HepG2 (cell line): Measurements from ENCODE around the gene ZFAND3. TPM values are rescaled to one million over a fixed set of nuclear protein-coding genes. Genes with fewer than 3 reads are reported as not detected.

ENCODE experiments used
- ATAC-seq: fragments of 200-7000 bp; cut with Tn5 transposase; 3 replicates; pipeline ENCODE4 v1.9.1; 2020; ENCODE audit warnings: mild to moderate bottlenecking, moderate library complexity
- BruUV-seq: library from RNA; stranded (reverse); fragments of 400-500 nt; replicated peaks from 2 replicates; lab custom pipeline; 2021; lab: Mats Ljungman, UMichigan
- CTCF ChIA-PET: fragments of 300-600 bp; formaldehyde crosslinking; extraction: SDS; loops from one replicate; lab custom pipeline; 2021; ENCODE audit warnings: low total read pairs, inconsistent platforms, low intra/inter-chr PET ratio; lab: Yijun Ruan, JAX
- POLR2A ChIA-PET: fragments of 350-600 bp; sonication (Branson Sonifier 250); formaldehyde crosslinking; loops from one replicate; lab custom pipeline; 2020; ENCODE audit warnings: antibody characterized with exemption, inconsistent platforms; lab: Yijun Ruan, JAX
- DNase-seq: peaks from one replicate; pipeline ENCODE4 v3.0.0-alpha.2; 2015; ENCODE audit warnings: low spot score
- FAIRE-seq: peaks from 3 replicates; lab custom pipeline; 2011; peaks lifted over from hg19 to GRCh38; lab: Jason Lieb, UNC
- H2AFZ ChIP-seq: one replicate; pipeline ENCODE4 v1.6.1; 2011; ENCODE audit warnings: low read length, inconsistent platforms
- H3K27ac ChIP-seq: fragments of 300-600 bp; 3 replicates; pipeline ENCODE4 v1.8.0; 2011; ENCODE audit warnings: mixed run types, mild to moderate bottlenecking, mixed read lengths, low read length, inconsistent platforms; ENCODE audit not compliant: insufficient read depth; ENCODE audit errors: extremely low read length
- H3K27me3 ChIP-seq, 2 experiments: fragments of 200-600 bp in 1 of 2; 2 replicates in 1 of 2; 3 replicates in 1 of 2; pipeline versions ENCODE4 v1.6.0 to v1.8.0; 2011; ENCODE audit warnings: low read length in 2 of 2, mild to moderate bottlenecking in 2 of 2, moderate library complexity in 2 of 2, inconsistent platforms in 1 of 2; ENCODE audit not compliant: insufficient read depth in 2 of 2, control insufficient read depth in 1 of 2
- H3K36me3 ChIP-seq, 2 experiments: fragments of 200-600 bp in 1 of 2; replicated peaks in 1 of 2; 2 replicates in 1 of 2; 3 replicates in 1 of 2; pipeline versions ENCODE4 v1.5.1 to v1.8.0; 2011; ENCODE audit warnings: low read length in 2 of 2, inconsistent platforms in 1 of 2; ENCODE audit not compliant: insufficient read depth in 2 of 2, control insufficient read depth in 1 of 2
- H3K4me1 ChIP-seq: 2 replicates; pipeline ENCODE4 v1.5.1; 2012; ENCODE audit warnings: low read length, inconsistent platforms; ENCODE audit not compliant: insufficient read depth
- H3K4me2 ChIP-seq: 2 replicates; pipeline ENCODE4 v1.6.0; 2011; ENCODE audit warnings: low read depth, low read length, inconsistent platforms
- H3K4me3 ChIP-seq, 3 experiments: fragments of 200-600 bp in 1 of 3; sonication (generic), shearing (Covaris generic) in 1 of 3; replicated peaks in 1 of 3; 2 replicates each; pipeline ENCODE4 v1.5.1; 2011 to 2016; ENCODE audit warnings: low read length in 3 of 3, inconsistent platforms in 2 of 3, low read depth in 2 of 3, mild to moderate bottlenecking in 2 of 3, control low read depth in 1 of 3, mixed read lengths in 1 of 3; ENCODE audit not compliant: insufficient read depth in 1 of 3
- H3K79me2 ChIP-seq: one replicate; pipeline ENCODE4 v1.6.1; 2011; ENCODE audit warnings: low read length, inconsistent platforms; ENCODE audit not compliant: insufficient read depth
- H3K9ac ChIP-seq: 2 replicates; pipeline ENCODE4 v1.6.0; 2011; ENCODE audit warnings: mild to moderate bottlenecking, low read depth, low read length, inconsistent platforms; ENCODE audit not compliant: insufficient read depth
- H3K9me3 ChIP-seq: 2 replicates; pipeline ENCODE4 v1.5.1; 2012; ENCODE audit warnings: mild to moderate bottlenecking, low read length
- H4K20me1 ChIP-seq: 2 replicates; pipeline ENCODE4 v1.6.0; 2011; ENCODE audit warnings: inconsistent platforms, mild to moderate bottlenecking, low read length, moderate library complexity; ENCODE audit not compliant: insufficient read depth
- AGO2 ChIP-seq: fragments of 200-400 bp; formaldehyde crosslinking; optimal IDR thresholded peaks from 2 replicates; pipeline ENCODE3; 2017; ENCODE audit warnings: mild to moderate bottlenecking, low read depth, low read length, moderate library complexity
- BATF2 ChIP-seq: sonication (generic); formaldehyde crosslinking; IDR thresholded peaks from 2 replicates; pipeline ENCODE4 v1.8.0; 2022; ENCODE audit warnings: mild to moderate bottlenecking, missing genetic modification reagents, moderate library complexity
- CBX1 ChIP-seq: IDR thresholded peaks from one replicate; pipeline ENCODE4 v1.6.1; 2016; ENCODE audit warnings: antibody characterized with exemption, low read depth
- EZH2 ChIP-seq: conservative IDR thresholded peaks from 2 replicates; pipeline ENCODE4 v1.6.1; 2012; ENCODE audit warnings: mild to moderate bottlenecking, low read depth, low read length, moderate library complexity
- FOXC1 ChIP-seq: sonication (generic); formaldehyde crosslinking; IDR thresholded peaks from 2 replicates; pipeline ENCODE4 v1.8.0; 2022; ENCODE audit warnings: mild to moderate bottlenecking, missing genetic modification reagents, borderline replicate concordance
- GPBP1L1 ChIP-seq: sonication (generic); formaldehyde crosslinking; IDR thresholded peaks from 2 replicates; pipeline ENCODE4 v1.5.0; 2020; ENCODE audit warnings: mild to moderate bottlenecking, missing genetic modification reagents
- ISX ChIP-seq: sonication (generic); formaldehyde crosslinking; conservative IDR thresholded peaks from 2 replicates; pipeline ENCODE4 v1.5.0; 2020; ENCODE audit warnings: missing genetic modification reagents
- MIER2 ChIP-seq: IDR thresholded peaks from 2 replicates; pipeline ENCODE4 v1.6.1; 2016; ENCODE audit warnings: missing biosample characterization, missing genetic modification reagents
- NFE2L2 ChIP-seq: fragments of 150-350 bp; IDR thresholded peaks from 2 replicates; pipeline ENCODE4 v1.6.1; 2014; ENCODE audit warnings: low read length
- NR2F2 ChIP-seq: IDR thresholded peaks from 2 replicates; pipeline ENCODE4 v1.6.1; 2012; ENCODE audit warnings: low read depth, inconsistent platforms, borderline replicate concordance
- RBM22 ChIP-seq: fragments of 200-400 bp; formaldehyde crosslinking; optimal IDR thresholded peaks from 2 replicates; pipeline ENCODE3; 2017; ENCODE audit warnings: mild to moderate bottlenecking, low read length, moderate library complexity
- WIZ ChIP-seq: sonication (generic); formaldehyde crosslinking; IDR thresholded peaks from 2 replicates; pipeline ENCODE4 v1.5.1; 2020; ENCODE audit warnings: mild to moderate bottlenecking, missing genetic modification reagents
- ZBTB3 ChIP-seq: sonication (generic); formaldehyde crosslinking; IDR thresholded peaks from 2 replicates; pipeline ENCODE4 v1.4.0; 2020; ENCODE audit warnings: low read depth, mild to moderate bottlenecking, moderate library complexity, missing genetic modification reagents, borderline replicate concordance
- ZMAT3 ChIP-seq: sonication (generic); formaldehyde crosslinking; conservative IDR thresholded peaks from 2 replicates; pipeline ENCODE4 v1.7.0; 2021; ENCODE audit warnings: missing genetic modification reagents
- ZNF652 ChIP-seq: IDR thresholded peaks from 2 replicates; pipeline ENCODE4 v1.6.1; 2016; ENCODE audit warnings: low read depth, borderline replicate concordance
- WGBS: methylation state at CpG from one replicate; pipeline ENCODE4 v1.1.6; 2017; ENCODE audit warnings: low lambda C conversion rate; 5-methylcytosine and 5-hydroxymethylcytosine counted together
- in situ Hi-C: cut with HindIII; loops from 2 replicates; pipeline ENCODE4 v1.10.0; 2017; ENCODE audit warnings: low pct_unique_long_range_greater_than_20kb; ENCODE audit not compliant: extremely low pct_ligation_motif_present
- intact Hi-C: fragments of 100-400 bp; cut with micrococcal nuclease; formaldehyde crosslinking; loops from one replicate; pipeline ENCODE4 v1.10.0; 2022; ENCODE audit not compliant: unreplicated experiment
- polyA plus RNA-seq, 8 experiments: library from polyadenylated mRNA; depleted of rRNA in 3 of 8; stranded (reverse) in 7 of 8; unstranded in 1 of 8; fragments of >200 nt; fragmentation: Illumina TruSeq in 4 of 8; extraction: Trizol in 4 of 8; gene quantifications; 2 replicates each; pipeline versions ENCODE4 v1.2.1 to v1.2.3, GENCODE V29; 2011 to 2016; ENCODE audit warnings: low read depth in 4 of 8, missing spikeins in 1 of 8, mixed read lengths in 1 of 8; ENCODE audit not compliant: insufficient read depth in 1 of 8
- total RNA-seq, 5 experiments: library from RNA; depleted of rRNA; stranded (reverse); fragments of >200 nt; fragmentation: Illumina TruSeq; extraction: Trizol; gene quantifications; 2 replicates each; pipeline ENCODE4 v1.2.3, GENCODE V29; 2016; ENCODE audit warnings: low read depth in 1 of 5

ZFAND3 gene
- total and polyA plus RNA-seq, 2 of the 13 experiments (the other 11 are each of a cell fraction or from before 2014, with no cell fraction given): 16.4 to 17.1 TPM

GRCh38 chr6:38162493-38163185 lies 343.1 kb downstream of the ZFAND3 start:
- Histone ChIP-seq H3K9ac (no peak overlapping the region), H3K4me2 (no peak overlapping the region), H3K79me2 (no peaks in the 10 kb centered on the region), H3K27ac (no peak overlapping the region), H3K9me3 (no peaks in the 10 kb centered on the region), H3K4me1 (peaks cover 8% of the 10 kb centered on the region), H3K27me3 (no peaks in the 10 kb centered on the region), H3K4me3 (no peak overlapping the region), H2AFZ (no peak overlapping the region), H4K20me1 (no peaks in the 10 kb centered on the region), H3K36me3 (peaks cover 0 to 3% of the 10 kb centered on the region in 2 experiments; a peak in 2 of 5 replicates)
- TF ChIP-seq RBM22 (peak; percentile 10), MIER2 (CRISPR knock-in tag) (no peak)
- FAIRE-seq (no peak), DNase-seq (no peak), ATAC-seq (peak; percentile 5; the same call in 2 of the 3 replicates)
- no TSS peak for BruUV-seq
- intact Hi-C loops: no loop called here
- ChIA-PET CTCF (no interaction called here), POLR2A (no interaction called here)
- WGBS: 92% methylated on average over 17 of the region's 17 CpGs
- in situ Hi-C loops: no loop called here

GRCh38 chr6:38163186-38164130 lies 343.9 kb downstream of the ZFAND3 start:
- ATAC-seq: peak; percentile 4; the same call in 2 of the 3 replicates
- Histone ChIP-seq H3K9me3 (no peaks in the 10 kb centered on the region), H2AFZ (no peak overlapping the region), H3K4me1 (peaks cover 8% of the 10 kb centered on the region), H3K4me2 (no peak overlapping the region), H3K4me3 (no peak overlapping the region), H3K27ac (no peak overlapping the region), H3K36me3 (peaks cover 0 to 3% of the 10 kb centered on the region in 2 experiments; a peak in 2 of 5 replicates), H4K20me1 (no peaks in the 10 kb centered on the region), H3K27me3 (no peaks in the 10 kb centered on the region), H3K79me2 (no peaks in the 10 kb centered on the region), H3K9ac (no peak overlapping the region)
- DNase-seq: no peak
- in situ Hi-C loops (no loop called here), intact Hi-C loops (no loop called here)
- WGBS: 90% methylated on average over 29 of the region's 29 CpGs
- BruUV-seq: no TSS peak
- CTCF ChIA-PET: no interaction called here
- no peak for FAIRE-seq
- POLR2A ChIA-PET: interaction anchor here (1.5 kb wide), 1 partner anchor 12 kb away, joined by 3 read pairs; no protein-coding TSS in a partner anchor
- TF ChIP-seq CBX1 (no peak), NFE2L2 (no peak), FOXC1 (CRISPR knock-in tag) (no peak), GPBP1L1 (CRISPR knock-in tag) (no peak), ISX (no peak), EZH2 (no peak), AGO2 (peak; percentile 55), WIZ (CRISPR knock-in tag) (no peak), NR2F2 (no peak), BATF2 (CRISPR knock-in tag) (no peak), ZBTB3 (CRISPR knock-in tag) (no peak), ZNF652 (CRISPR knock-in tag) (0 out of 2 replicates have a peak, but pooled peaks have one; percentile 28), ZMAT3 (CRISPR knock-in tag) (no peak)
